GM12878 (cell line): Measurements from ENCODE around the gene MOV10L1. TPM values are rescaled to one million over a fixed set of nuclear protein-coding genes. Genes with fewer than 3 reads are reported as not detected.

Source experiments
- NBN ChIP-seq: fragments of 450-650 bp; IDR thresholded peaks from 2 replicates; pipeline ENCODE4 v1.6.1; 2016
- NR2C2 ChIP-seq: IDR thresholded peaks from 2 replicates; pipeline ENCODE4 v1.6.1; 2011; ENCODE audit warnings: borderline replicate concordance, low read depth; ENCODE audit not compliant: control insufficient read depth, insufficient read length
- RFX5 ChIP-seq: IDR thresholded peaks from 2 replicates; pipeline ENCODE4 v1.6.1; 2011; ENCODE audit warnings: low read depth, low read length, improper control_type of control experiment
- TCF3 ChIP-seq: IDR thresholded peaks from 2 replicates; pipeline ENCODE4 v1.6.1; 2012; ENCODE audit warnings: low read depth, mild to moderate bottlenecking, low read length, borderline replicate concordance; ENCODE audit not compliant: insufficient read depth
- polyA plus RNA-seq, 11 experiments: library from polyadenylated mRNA; depleted of rRNA in 4 of 11; unstranded in 6 of 11; stranded (reverse) in 5 of 11; fragments of >200 nt; fragmentation: Nextera tagmentation in 4 of 11; fragmentation: Illumina TruSeq in 1 of 11; extraction: Ambion mirVana in 4 of 11; extraction: Trizol in 1 of 11; gene quantifications; 1 replicate in 1 of 11; 2 replicates in 10 of 11; pipeline versions ENCODE4 v1.2.1 to v1.2.3, GENCODE V29; 2011 to 2016; ENCODE audit warnings: inconsistent platforms in 2 of 11, missing spikeins in 2 of 11, low read depth in 1 of 11
- total RNA-seq, 4 experiments: library from RNA; depleted of rRNA in 3 of 4; stranded (reverse); fragments of >200 nt in 3 of 4; fragmentation: Illumina TruSeq in 1 of 4; extraction: Trizol in 1 of 4; gene quantifications; 2 replicates each; pipeline versions ENCODE4 v1.2.1 to v1.2.3, GENCODE V29; 2013 to 2021
- TF ChIP-seq, protein P1 (sequence below): IDR thresholded peaks from 2 replicates; pipeline ENCODE4 v1.6.1; 2012; ENCODE audit warnings: improper control_type of control experiment, low read depth, low read length; ENCODE audit not compliant: insufficient replicate concordance
- TF ChIP-seq, protein P2 (sequence below): IDR thresholded peaks from 2 replicates; pipeline ENCODE4 v1.6.1; 2012; ENCODE audit warnings: low read depth, low read length, improper control_type of control experiment
- TF ChIP-seq, protein P3 (sequence below): IDR thresholded peaks from 2 replicates; pipeline ENCODE4 v1.6.1; 2012; ENCODE audit warnings: low read depth, low read length, improper control_type of control experiment
- TF ChIP-seq, protein P4 (sequence below): fragments of 450-650 bp; IDR thresholded peaks from 2 replicates; pipeline ENCODE4 v1.6.1; 2017; ENCODE audit warnings: low read depth, mild to moderate bottlenecking, moderate library complexity

Gene MOV10L1
- total and polyA plus RNA-seq, 10 of the 15 experiments (the other 5 are each of a cell fraction or from before 2014, with no cell fraction given), result 0.22 TPM; not detected in 9

DNA sequence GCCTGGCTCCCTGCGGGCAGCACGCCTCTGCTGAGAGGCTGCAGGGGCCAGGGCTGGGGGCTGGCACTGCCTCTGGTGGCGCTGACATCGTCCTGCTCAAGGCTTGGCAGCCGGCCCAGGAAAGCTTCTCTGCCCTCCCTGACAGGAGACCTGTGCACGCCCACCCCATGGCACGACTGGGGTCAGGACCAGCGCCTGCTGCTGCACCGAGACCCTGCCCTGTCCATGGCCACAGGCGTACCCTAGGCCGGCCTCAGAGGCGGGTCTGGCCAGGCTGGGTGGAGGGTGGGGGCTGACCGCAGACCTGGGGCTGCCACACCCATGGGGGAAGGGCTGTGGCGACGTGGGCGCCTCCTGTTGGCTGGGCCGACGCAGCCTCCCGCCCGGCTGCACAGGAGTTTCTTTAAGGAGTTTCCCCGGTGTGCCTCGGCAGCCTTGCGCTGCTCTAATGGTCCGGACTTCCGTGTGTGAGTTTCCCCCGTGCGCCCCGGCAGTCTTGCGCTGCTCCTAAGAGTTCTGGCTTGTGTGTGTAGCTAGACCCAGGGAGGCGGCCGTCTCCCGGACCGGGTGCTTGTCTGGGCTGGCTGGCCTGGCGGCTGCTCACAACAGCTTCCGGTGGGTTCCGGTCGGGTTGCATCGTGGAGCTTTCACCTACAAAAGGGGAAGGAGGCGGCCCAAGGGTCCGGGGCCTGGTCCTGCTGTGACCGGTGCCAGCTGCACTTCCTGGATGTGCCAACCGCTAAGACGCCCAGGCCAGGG is 100.6 kb downstream of the MOV10L1 start (continued):
- TF ChIP-seq, protein P1, sequence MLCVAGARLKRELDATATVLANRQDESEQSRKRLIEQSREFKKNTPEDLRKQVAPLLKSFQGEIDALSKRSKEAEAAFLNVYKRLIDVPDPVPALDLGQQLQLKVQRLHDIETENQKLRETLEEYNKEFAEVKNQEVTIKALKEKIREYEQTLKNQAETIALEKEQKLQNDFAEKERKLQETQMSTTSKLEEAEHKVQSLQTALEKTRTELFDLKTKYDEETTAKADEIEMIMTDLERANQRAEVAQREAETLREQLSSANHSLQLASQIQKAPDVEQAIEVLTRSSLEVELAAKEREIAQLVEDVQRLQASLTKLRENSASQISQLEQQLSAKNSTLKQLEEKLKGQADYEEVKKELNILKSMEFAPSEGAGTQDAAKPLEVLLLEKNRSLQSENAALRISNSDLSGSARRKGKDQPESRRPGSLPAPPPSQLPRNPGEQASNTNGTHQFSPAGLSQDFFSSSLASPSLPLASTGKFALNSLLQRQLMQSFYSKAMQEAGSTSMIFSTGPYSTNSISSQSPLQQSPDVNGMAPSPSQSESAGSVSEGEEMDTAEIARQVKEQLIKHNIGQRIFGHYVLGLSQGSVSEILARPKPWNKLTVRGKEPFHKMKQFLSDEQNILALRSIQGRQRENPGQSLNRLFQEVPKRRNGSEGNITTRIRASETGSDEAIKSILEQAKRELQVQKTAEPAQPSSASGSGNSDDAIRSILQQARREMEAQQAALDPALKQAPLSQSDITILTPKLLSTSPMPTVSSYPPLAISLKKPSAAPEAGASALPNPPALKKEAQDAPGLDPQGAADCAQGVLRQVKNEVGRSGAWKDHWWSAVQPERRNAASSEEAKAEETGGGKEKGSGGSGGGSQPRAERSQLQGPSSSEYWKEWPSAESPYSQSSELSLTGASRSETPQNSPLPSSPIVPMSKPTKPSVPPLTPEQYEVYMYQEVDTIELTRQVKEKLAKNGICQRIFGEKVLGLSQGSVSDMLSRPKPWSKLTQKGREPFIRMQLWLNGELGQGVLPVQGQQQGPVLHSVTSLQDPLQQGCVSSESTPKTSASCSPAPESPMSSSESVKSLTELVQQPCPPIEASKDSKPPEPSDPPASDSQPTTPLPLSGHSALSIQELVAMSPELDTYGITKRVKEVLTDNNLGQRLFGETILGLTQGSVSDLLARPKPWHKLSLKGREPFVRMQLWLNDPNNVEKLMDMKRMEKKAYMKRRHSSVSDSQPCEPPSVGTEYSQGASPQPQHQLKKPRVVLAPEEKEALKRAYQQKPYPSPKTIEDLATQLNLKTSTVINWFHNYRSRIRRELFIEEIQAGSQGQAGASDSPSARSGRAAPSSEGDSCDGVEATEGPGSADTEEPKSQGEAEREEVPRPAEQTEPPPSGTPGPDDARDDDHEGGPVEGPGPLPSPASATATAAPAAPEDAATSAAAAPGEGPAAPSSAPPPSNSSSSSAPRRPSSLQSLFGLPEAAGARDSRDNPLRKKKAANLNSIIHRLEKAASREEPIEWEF, result no peak
- TF ChIP-seq, protein P2, sequence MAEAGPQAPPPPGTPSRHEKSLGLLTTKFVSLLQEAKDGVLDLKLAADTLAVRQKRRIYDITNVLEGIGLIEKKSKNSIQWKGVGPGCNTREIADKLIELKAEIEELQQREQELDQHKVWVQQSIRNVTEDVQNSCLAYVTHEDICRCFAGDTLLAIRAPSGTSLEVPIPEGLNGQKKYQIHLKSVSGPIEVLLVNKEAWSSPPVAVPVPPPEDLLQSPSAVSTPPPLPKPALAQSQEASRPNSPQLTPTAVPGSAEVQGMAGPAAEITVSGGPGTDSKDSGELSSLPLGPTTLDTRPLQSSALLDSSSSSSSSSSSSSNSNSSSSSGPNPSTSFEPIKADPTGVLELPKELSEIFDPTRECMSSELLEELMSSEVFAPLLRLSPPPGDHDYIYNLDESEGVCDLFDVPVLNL, result no peak
- 0 out of 2 replicates have a peak, but pooled peaks have one; percentile 43 for TF ChIP-seq TCF3
- no peak for TF ChIP-seq NR2C2
- TF ChIP-seq, protein P3, sequence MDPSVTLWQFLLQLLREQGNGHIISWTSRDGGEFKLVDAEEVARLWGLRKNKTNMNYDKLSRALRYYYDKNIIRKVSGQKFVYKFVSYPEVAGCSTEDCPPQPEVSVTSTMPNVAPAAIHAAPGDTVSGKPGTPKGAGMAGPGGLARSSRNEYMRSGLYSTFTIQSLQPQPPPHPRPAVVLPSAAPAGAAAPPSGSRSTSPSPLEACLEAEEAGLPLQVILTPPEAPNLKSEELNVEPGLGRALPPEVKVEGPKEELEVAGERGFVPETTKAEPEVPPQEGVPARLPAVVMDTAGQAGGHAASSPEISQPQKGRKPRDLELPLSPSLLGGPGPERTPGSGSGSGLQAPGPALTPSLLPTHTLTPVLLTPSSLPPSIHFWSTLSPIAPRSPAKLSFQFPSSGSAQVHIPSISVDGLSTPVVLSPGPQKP, result no peak; the same call in 1 of the 2 replicates
- TF ChIP-seq NBN, result 0 out of 2 replicates have a peak, but pooled peaks have one; percentile 73
- TF ChIP-seq RFX5, result peak; percentile 43
- TF ChIP-seq, protein P4, sequence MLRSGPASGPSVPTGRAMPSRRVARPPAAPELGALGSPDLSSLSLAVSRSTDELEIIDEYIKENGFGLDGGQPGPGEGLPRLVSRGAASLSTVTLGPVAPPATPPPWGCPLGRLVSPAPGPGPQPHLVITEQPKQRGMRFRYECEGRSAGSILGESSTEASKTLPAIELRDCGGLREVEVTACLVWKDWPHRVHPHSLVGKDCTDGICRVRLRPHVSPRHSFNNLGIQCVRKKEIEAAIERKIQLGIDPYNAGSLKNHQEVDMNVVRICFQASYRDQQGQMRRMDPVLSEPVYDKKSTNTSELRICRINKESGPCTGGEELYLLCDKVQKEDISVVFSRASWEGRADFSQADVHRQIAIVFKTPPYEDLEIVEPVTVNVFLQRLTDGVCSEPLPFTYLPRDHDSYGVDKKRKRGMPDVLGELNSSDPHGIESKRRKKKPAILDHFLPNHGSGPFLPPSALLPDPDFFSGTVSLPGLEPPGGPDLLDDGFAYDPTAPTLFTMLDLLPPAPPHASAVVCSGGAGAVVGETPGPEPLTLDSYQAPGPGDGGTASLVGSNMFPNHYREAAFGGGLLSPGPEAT, result peak; percentile 64; the same call in 1 of the 2 replicates
- TF ChIP-seq, all 136 proteins: peak for 39
